HepG2 (cell line): ENCODE results near the gene RPS6KA2. TPM values are rescaled to one million over a fixed set of nuclear protein-coding genes. Genes with fewer than 3 reads are reported as not detected.

Source experiments
- BATF2 ChIP-seq: sonication (generic); formaldehyde crosslinking; IDR thresholded peaks from 2 replicates; pipeline ENCODE4 v1.8.0; 2022; ENCODE audit warnings: mild to moderate bottlenecking, missing genetic modification reagents, moderate library complexity
- FOXJ3 ChIP-seq: sonication (generic); formaldehyde crosslinking; IDR thresholded peaks from 2 replicates; pipeline ENCODE4 v1.4.0; 2020; ENCODE audit warnings: missing genetic modification reagents, mild to moderate bottlenecking, borderline replicate concordance
- MBD4 ChIP-seq: IDR thresholded peaks from 2 replicates; pipeline ENCODE4 v1.6.1; 2012; ENCODE audit warnings: low read length, inconsistent platforms, borderline replicate concordance
- NFATC3 ChIP-seq: sonication (generic); formaldehyde crosslinking; IDR thresholded peaks from 2 replicates; pipeline ENCODE4 v1.5.1; 2020; ENCODE audit warnings: mild to moderate bottlenecking, missing genetic modification reagents
- POLR2A ChIP-seq, 2 experiments: IDR thresholded peaks; 2 replicates each; pipeline ENCODE4 v1.6.1; 2011; ENCODE audit warnings: low read depth in 2 of 2, low read length in 2 of 2, mild to moderate bottlenecking in 1 of 2, moderate library complexity in 1 of 2; ENCODE audit not compliant: insufficient read depth in 1 of 2
- ZNF263 ChIP-seq: sonication (generic); formaldehyde crosslinking; IDR thresholded peaks from 2 replicates; pipeline ENCODE4 v1.4.0; 2020; ENCODE audit warnings: missing genetic modification reagents
- ZNF280D ChIP-seq: sonication (generic); formaldehyde crosslinking; IDR thresholded peaks from 2 replicates; pipeline ENCODE4 v1.5.1; 2020; ENCODE audit warnings: mild to moderate bottlenecking, missing genetic modification reagents
- ZNF512B ChIP-seq: sonication (generic); formaldehyde crosslinking; IDR thresholded peaks from 2 replicates; pipeline ENCODE4 v1.5.1; 2020; ENCODE audit warnings: missing genetic modification reagents, mild to moderate bottlenecking, borderline replicate concordance
- ZNF646 ChIP-seq: sonication (generic); formaldehyde crosslinking; IDR thresholded peaks from 2 replicates; pipeline ENCODE4 v1.9.0; 2021; ENCODE audit warnings: mild to moderate bottlenecking, missing genetic modification reagents
- ZNF773 ChIP-seq: sonication (generic); formaldehyde crosslinking; IDR thresholded peaks from 2 replicates; pipeline ENCODE4 v1.4.0; 2020; ENCODE audit warnings: missing genetic modification reagents, borderline replicate concordance
- ZNF800 ChIP-seq: sonication (generic); formaldehyde crosslinking; IDR thresholded peaks from 2 replicates; pipeline ENCODE4 v1.4.0; 2020; ENCODE audit warnings: missing genetic modification reagents
- polyA plus RNA-seq, 8 experiments: library from polyadenylated mRNA; depleted of rRNA in 3 of 8; stranded (reverse) in 7 of 8; unstranded in 1 of 8; fragments of >200 nt; fragmentation: Illumina TruSeq in 4 of 8; extraction: Trizol in 4 of 8; gene quantifications; 2 replicates each; pipeline versions ENCODE4 v1.2.1 to v1.2.3, GENCODE V29; 2011 to 2016; ENCODE audit warnings: low read depth in 4 of 8, missing spikeins in 1 of 8, mixed read lengths in 1 of 8; ENCODE audit not compliant: insufficient read depth in 1 of 8
- total RNA-seq, 5 experiments: library from RNA; depleted of rRNA; stranded (reverse); fragments of >200 nt; fragmentation: Illumina TruSeq; extraction: Trizol; gene quantifications; 2 replicates each; pipeline ENCODE4 v1.2.3, GENCODE V29; 2016; ENCODE audit warnings: low read depth in 1 of 5

RPS6KA2 gene
- total and polyA plus RNA-seq, 2 of the 13 experiments (the other 11 are each of a cell fraction or from before 2014, with no cell fraction given) = 0.22 to 0.38 TPM

GRCh38 chr6:166382933-166383801, 243.9 kb downstream of the RPS6KA2 start, which contains the start of gene MPC1 (continued):
- TF ChIP-seq BATF2 = peak; percentile 86; the same call in 1 of the 2 replicates
- peak in 1 of 2 experiments; percentile 81; a peak in 2 of 4 replicates for TF ChIP-seq POLR2A (IDR thresholded peaks at IDR 0.05; ENCODE audit: insufficient read depth in 1 of 2, low read depth in 2 of 2, low read length in 2 of 2)
- TF ChIP-seq ZNF280D (CRISPR knock-in tag) = no peak
- no peak for TF ChIP-seq NFATC3 (CRISPR knock-in tag)
- TF ChIP-seq ZNF800 (CRISPR knock-in tag) = 0 out of 2 replicates have a peak, but pooled peaks have one; percentile 41
- TF ChIP-seq ZNF263 (CRISPR knock-in tag) = peak; percentile 53
- TF ChIP-seq ZNF512B (CRISPR knock-in tag) = no peak
- no peak for TF ChIP-seq FOXJ3 (CRISPR knock-in tag)
- no peak for TF ChIP-seq MBD4
- no peak for TF ChIP-seq ZNF646
- TF ChIP-seq ZNF773 (CRISPR knock-in tag) = no peak
